GM11168 (cell line): ENCODE measurements around the gene DCDC2C.

Source experiments
- in situ Hi-C: fragments of 300-500 bp; cut with MboI; formaldehyde crosslinking; loops from one replicate; pipeline ENCODE4 v1.12.0; 2022; ENCODE audit warnings: low sequenced_read_pairs; ENCODE audit not compliant: unreplicated experiment

DCDC2C gene

GRCh38 chr2:3741867-3742602, 38.7 kb downstream of the DCDC2C start:
- in situ Hi-C loops, result no loop called here

GRCh38 chr2:3742743-3743508, 39.6 kb downstream of the DCDC2C start:
- in situ Hi-C loops, result no loop called here

- in situ Hi-C loops, result no loop called here
Measured at GRCh38 chr2:3743951-3744555, 40.7 kb downstream of the DCDC2C start.

GRCh38 chr2:3745920-3746319, 42.5 kb downstream of the DCDC2C start:
- in situ Hi-C loops, result no loop called here

GRCh38 chr2:3747032-3747654, 43.8 kb downstream of the DCDC2C start:
- in situ Hi-C loops, result no loop called here

GRCh38 chr2:3747826-3748225, 44.5 kb downstream of the DCDC2C start:
- in situ Hi-C loops, result no loop called here

GRCh38 chr2:3749201-3749600, 45.8 kb downstream of the DCDC2C start:
- in situ Hi-C loops, result no loop called here

- in situ Hi-C loops, result no loop called here
Measured at GRCh38 chr2:3751251-3751650, 47.9 kb downstream of the DCDC2C start.

- in situ Hi-C loops, result no loop called here
Measured at GRCh38 chr2:3751806-3752205, 48.4 kb downstream of the DCDC2C start.

- in situ Hi-C loops, result no loop called here
Measured at GRCh38 chr2:3752376-3752775, 49.0 kb downstream of the DCDC2C start.

GRCh38 chr2:3753561-3753960, 50.2 kb downstream of the DCDC2C start:
- in situ Hi-C loops, result no loop called here

- in situ Hi-C loops, result no loop called here
Measured at GRCh38 chr2:3754280-3754679, 50.9 kb downstream of the DCDC2C start.

- in situ Hi-C loops, result no loop called here
Measured at GRCh38 chr2:3754795-3755194, 51.4 kb downstream of the DCDC2C start.

- in situ Hi-C loops, result no loop called here
Measured at GRCh38 chr2:3755277-3755676, 51.9 kb downstream of the DCDC2C start.

GRCh38 chr2:3756306-3756705, 52.9 kb downstream of the DCDC2C start:
- in situ Hi-C loops, result no loop called here

GRCh38 chr2:3758906-3759305, 55.5 kb downstream of the DCDC2C start:
- in situ Hi-C loops, result no loop called here

- in situ Hi-C loops, result no loop called here
Measured at GRCh38 chr2:3759331-3759730, 56.0 kb downstream of the DCDC2C start.

- in situ Hi-C loops, result no loop called here
Measured at GRCh38 chr2:3759761-3760160, 56.4 kb downstream of the DCDC2C start.

GRCh38 chr2:3761272-3761671, 57.9 kb downstream of the DCDC2C start:
- in situ Hi-C loops, result no loop called here

GRCh38 chr2:3762771-3763447, 59.5 kb downstream of the DCDC2C start:
- in situ Hi-C loops, result no loop called here
